ENCODE results near the gene KLF13. TPM values are rescaled to one million over a fixed set of nuclear protein-coding genes. Genes with fewer than 3 reads are reported as not detected.

KLF13 gene
- total RNA-seq, 1 experiment from 2014 or later = 12.0 TPM

DNA sequence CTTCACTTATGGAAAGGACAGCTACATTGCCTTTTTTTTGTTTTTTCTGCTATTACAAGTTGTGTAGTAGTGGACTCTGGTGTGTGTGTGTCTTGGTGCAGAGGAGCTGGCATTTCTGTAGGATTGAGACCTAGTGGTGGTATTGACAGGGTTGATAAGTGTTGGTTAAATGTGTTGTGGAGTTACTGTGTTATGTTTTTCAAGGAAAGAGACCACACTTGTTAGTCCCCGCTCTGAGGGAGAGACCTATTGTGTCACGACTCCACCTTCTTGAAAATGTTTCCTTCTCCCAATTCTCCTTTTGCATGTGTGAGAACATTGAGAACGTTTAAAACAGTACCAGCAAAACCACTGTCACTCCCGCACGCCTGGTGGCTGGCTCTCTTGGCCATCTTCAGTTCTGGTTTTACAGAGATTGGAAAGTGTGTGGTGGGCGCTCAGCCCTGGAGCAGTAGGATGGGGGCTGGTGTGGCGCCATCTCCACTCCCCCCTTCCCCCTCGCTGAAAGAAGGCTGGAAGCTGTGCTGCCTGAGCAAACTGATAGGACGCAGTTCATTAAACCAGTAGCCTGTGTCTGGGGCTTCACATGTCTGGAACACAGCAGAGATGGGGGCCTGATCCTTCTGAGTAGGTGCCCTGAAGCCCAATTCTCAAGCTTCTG, 5.5 kb downstream of the KLF13 start:
- no peak for DNase-seq (ENCODE audit: low spot score)

- DNase-seq (ENCODE audit: low spot score) = no peak
Observed at GRCh38 chr15:31332681-31333071, 6.0 kb downstream of the KLF13 start.

- no peak for DNase-seq (ENCODE audit: low spot score)
Observed at GRCh38 chr15:31333119-31333518, 6.5 kb downstream of the KLF13 start.

- no peak for DNase-seq (ENCODE audit: low spot score)
Observed at GRCh38 chr15:31333820-31334219, 7.2 kb downstream of the KLF13 start.

DNA sequence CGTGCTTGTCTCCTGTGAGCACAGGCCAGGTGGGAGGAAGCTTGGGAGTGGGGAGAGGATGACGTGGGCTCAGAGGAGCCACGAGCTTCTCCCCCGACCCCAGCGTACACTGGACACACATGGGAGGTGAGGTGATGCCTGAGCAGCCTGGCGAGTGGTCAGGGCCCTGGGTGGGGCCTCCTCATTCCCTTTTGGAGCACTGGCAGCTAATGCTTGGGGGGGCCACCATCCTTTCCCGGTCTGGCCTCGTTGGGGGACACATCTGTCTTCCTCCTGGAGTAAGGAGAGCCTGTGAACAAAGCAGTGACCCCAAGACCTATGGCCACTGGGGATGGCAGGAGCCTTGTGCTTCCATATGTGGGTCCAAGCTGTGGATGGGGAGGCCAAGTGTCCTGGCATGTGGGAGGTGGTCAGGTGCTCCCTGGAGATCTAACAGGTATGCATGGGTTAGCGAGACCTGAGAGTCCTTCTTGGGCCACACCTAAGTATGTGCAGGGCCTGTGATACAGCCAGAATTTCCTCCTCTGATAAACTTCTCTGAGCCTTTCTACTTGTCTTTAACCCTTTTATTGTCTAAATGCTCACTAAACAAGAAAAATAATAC, 9.5 kb downstream of the KLF13 start:
- no peak for DNase-seq (ENCODE audit: low spot score)

GRCh38 chr15:31336593-31337295, 10.1 kb downstream of the KLF13 start:
- DNase-seq (ENCODE audit: low spot score) = no peak

GRCh38 chr15:31337352-31338031, 10.9 kb downstream of the KLF13 start:
- no peak for DNase-seq (ENCODE audit: low spot score)

GRCh38 chr15:31338318-31338878, 11.8 kb downstream of the KLF13 start:
- no peak for DNase-seq (ENCODE audit: low spot score)

GRCh38 chr15:31338879-31339557, 12.4 kb downstream of the KLF13 start:
- peak; percentile 87 for DNase-seq (ENCODE audit: low spot score)

GRCh38 chr15:31339558-31339895, 12.9 kb downstream of the KLF13 start:
- no peak for DNase-seq (ENCODE audit: low spot score)

GRCh38 chr15:31340047-31340446, 13.4 kb downstream of the KLF13 start:
- DNase-seq (ENCODE audit: low spot score) = no peak

DNA sequence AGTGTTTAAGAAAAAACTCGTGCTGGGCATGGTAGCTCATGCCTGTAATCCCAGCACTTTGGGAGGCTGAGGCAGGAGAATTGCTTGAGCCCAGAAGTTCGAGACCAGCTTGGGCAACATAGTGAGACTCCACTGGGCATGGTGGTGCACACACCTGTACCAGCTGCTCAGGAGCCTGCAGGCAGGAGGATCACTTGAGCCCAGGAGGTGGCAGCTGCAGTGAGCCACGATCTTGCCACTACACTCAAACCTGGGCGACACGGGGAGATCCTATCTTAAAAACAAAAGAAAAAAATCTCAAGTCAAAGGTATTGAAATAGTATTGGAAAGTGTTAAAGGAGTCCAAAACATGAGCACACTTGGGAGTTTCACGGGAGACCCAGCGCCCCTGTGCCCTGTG, 14.0 kb downstream of the KLF13 start:
- no peak for DNase-seq (ENCODE audit: low spot score)

DNA sequence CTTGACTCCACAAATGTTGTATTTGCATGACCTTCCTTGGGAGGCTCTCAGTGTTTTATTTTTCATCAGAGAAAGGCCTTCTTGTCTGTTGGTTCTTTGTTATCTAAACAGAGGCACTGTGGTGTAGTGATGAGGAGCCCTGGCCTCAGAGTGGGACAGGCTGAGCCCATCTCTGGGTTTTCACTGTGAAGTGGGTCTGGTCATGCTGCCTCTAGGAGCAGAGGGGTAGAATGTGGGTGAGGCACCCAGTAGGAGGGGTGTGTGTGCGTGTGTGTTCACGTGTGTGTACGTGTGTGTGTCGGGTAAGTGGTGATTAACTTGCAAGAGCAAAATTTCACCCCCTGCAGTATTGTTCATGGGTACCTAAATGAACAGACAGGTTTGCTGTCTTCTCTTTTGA, 14.4 kb downstream of the KLF13 start:
- no peak for DNase-seq (ENCODE audit: low spot score)

DNA sequence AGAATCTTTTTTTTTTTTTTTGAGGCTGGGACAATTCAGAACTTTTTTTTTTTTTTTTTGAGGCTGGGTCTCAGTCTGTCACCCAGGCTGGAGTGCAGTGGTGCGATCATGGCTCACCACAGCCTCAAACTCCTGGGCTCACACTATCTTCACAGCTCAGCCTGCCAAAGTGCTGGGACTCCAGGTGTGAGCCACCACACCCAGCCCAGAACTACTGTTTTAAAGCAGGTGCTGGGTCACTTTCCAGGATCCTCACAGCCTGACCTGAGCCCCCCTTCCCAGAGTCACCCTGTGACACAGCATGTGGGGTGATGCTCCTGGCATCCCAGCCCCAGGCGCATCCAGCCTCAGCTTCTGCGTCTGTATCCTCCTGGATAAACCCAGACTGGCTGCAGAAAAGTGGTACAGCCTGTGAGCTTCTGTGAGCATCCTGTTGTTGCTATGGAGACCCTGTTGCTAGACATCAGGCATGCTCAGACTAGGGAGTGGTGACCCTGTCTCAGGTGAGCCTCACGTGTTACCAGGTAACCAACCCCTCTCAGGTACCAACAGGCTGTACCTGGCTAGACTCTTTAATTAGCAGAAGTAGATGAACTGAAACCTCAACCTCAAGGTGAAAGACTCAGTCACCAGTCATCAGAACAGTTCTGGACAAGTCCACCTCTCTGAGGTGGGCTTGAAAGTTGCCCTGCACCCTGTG, 15.0 kb downstream of the KLF13 start:
- no peak for DNase-seq (ENCODE audit: low spot score)

- DNase-seq (ENCODE audit: low spot score) = no peak
Observed at GRCh38 chr15:31342381-31342780, 15.7 kb downstream of the KLF13 start.

DNA sequence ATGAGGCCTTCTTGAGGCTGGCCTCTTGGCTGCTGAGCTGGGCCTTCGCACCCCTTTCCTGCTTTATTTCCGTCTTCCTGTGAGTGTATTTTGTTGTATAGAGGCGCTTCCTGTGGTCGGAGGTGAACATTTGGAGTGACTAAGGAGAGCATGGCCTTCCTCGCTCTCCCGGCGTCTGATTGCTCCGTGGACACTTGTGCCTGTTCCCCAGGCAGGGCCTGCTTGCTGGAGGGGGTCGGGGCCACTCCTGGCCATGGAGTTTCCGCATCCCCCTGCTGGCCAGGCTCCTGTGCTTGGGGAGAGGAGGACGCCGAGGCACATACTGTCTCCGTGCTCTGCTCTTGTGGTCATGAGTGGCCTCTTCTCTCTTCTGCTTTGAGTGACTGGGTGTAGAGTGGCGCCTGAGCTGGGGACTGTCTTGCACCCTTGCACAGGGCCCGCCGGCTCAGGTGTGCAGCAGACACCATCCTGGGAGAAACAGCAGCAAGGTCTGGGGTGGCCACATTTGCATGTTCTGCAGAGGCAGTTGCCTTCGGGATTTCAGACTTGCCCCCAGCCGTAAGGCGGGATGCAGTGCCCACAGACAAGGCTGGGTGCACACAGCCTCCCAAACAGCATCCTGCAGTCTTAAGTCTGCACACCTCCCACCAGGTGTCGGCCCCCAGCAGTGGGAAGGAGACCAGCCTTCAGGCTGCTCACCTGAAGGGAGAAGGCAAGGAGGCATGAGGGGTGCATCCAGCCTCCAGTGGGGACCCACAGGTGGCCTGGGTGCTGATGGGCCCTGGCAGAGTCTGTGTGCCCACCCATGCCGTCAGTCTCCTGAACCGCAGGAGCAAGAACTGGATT, 16.4 kb downstream of the KLF13 start:
- no peak for DNase-seq (ENCODE audit: low spot score)

DNA sequence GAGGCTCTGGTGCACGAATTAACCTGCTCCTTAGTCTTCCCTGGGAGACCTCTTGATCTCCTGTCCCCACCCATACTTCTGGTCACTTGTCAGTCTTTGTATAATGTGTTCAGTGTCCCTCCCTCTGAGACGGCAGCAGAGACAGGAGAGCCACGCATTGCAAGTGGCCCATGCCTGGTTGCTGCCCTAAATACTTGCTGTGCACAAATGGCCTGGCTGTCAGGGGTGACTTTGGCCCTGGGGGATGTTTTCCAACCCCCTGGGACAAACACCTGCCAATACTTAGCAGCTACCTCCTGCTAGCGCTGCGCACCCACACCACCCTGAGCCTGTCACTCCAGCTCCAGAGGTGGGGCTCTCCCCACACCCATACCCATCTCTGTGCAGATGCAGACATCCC, 17.2 kb downstream of the KLF13 start:
- no peak for DNase-seq (ENCODE audit: low spot score)

- DNase-seq (ENCODE audit: low spot score) = no peak
Observed at GRCh38 chr15:31344266-31344665, 17.6 kb downstream of the KLF13 start.

- no peak for DNase-seq (ENCODE audit: low spot score)
Observed at GRCh38 chr15:31344823-31345605, 18.4 kb downstream of the KLF13 start.
